ENCODE measurements around the gene LRRC47. TPM values are rescaled to one million over a fixed set of nuclear protein-coding genes. Genes with fewer than 3 reads are reported as not detected.
"Not testable (repeated sequence)": the region's sequence is repeated elsewhere in the genome, so short reads cannot be mapped to it uniquely, and the experiment has no call there.

Gene LRRC47
- total RNA-seq, 1 donor from 2014 or later: 54.5 TPM

DNA sequence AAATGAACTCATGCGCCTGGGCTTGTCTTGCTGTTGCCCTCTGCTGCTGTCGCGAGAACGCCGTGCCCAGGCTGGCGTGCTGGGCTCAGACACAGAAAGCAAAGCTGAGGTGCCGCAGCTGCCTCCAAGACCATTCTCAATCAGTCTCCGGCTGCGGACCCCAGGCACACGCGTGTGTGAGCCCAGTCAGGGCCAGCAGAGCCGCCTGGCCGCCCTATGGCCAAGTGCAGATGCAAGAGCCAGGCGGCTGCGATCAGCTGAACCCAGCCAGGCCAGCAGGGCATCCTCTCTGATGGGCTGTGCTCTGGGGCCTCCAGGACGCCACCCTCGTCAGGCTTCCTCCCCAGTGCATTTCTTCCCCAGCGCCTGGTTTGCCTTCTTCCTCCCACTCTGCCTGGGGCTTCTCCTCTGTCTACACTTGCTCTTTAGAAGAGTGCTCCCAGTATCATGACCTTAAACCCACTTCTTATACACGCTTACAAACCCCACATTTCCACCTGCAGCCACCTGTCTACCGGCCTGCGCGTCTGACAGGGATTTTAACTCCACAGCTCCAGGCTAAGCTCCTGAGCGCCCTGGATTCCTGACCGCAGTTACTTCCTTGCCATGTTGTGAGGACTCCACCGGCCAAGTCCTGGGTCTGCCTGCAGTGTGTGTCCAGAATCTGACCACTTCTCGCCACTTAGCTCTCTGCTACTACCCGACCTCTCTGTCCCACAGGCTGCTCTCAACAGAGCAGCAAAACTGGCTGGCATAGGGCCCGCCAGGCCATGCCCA, 21.7 kb upstream of the LRRC47 start:
- DNase-seq (ENCODE audit: missing footprints) (no peak), ATAC-seq (no peak)
- intact Hi-C loops (cut with DNase I): no loop called here

DNA sequence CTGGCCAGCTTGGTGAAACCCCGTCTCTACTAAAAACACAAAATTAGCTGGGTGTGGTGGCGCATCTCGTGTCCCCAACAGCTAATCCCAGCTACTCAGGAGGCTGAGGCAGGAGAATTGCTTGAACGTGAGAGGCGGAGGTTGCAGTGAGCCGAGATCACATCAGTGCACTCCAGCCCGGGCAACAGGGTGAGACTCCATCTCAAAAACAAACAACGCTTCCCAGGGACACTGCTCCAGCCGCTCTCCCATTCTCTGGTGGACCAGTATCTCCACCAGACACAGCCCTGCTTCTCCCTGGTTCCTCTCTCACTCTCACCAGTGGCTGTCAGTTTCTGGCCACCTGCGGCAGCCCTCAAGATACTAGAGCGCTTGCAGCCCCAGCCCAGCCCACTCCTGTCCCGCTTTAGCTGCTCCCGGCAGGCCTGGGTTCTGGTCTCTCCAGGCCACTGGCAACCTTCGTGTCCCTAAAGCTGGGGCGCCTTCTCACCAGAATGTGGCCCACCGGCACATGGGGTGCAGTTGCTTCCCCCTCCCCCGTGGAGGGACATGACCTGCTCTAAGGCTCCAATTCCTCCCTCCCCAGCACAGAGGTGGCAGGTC, 20.9 kb upstream of the LRRC47 start:
- no peak for DNase-seq (ENCODE audit: missing footprints)
- intact Hi-C loops (cut with DNase I): no loop called here
- no peak for ATAC-seq

DNA sequence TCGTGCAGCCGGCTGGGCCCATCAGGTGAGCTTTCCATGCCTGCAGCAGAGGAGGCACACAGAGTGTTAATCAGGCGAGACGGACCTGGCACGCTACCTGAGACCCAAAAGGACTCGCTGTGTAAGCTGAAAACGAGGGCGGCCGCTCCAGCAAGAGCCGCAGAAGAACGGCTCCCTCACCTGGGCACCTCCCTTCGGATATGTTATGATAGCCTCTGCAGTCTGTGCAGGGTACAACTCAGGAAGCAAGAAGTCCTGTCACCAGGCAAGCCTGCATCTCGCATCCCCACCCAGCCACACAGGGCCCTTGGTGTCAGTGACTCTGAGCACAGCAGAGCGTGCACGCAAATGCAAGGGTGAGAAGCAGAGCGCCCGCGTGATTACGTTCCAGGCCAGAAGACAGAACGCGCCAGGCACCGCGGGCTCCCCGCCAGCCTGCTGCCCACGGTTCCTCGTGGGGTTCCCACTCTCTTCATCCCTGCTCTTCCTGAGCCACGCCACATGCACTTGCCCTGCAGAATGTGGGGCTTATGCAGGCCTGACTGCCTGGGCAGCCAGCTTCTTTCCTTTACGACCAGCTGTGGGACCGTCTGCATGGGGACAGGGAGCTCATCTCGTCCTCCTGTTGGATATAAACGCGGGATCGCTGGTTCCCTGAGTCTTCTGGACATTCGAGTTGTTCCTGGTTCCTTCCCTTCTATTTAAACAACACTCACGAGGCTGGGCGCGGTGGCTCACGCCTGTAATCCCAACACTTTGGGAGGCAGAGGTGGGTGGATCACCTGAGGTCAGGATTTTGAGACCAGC, 20.2 kb upstream of the LRRC47 start:
- ATAC-seq: no peak
- intact Hi-C loops (cut with DNase I): no loop called here
- DNase-seq (ENCODE audit: missing footprints): no peak

DNA sequence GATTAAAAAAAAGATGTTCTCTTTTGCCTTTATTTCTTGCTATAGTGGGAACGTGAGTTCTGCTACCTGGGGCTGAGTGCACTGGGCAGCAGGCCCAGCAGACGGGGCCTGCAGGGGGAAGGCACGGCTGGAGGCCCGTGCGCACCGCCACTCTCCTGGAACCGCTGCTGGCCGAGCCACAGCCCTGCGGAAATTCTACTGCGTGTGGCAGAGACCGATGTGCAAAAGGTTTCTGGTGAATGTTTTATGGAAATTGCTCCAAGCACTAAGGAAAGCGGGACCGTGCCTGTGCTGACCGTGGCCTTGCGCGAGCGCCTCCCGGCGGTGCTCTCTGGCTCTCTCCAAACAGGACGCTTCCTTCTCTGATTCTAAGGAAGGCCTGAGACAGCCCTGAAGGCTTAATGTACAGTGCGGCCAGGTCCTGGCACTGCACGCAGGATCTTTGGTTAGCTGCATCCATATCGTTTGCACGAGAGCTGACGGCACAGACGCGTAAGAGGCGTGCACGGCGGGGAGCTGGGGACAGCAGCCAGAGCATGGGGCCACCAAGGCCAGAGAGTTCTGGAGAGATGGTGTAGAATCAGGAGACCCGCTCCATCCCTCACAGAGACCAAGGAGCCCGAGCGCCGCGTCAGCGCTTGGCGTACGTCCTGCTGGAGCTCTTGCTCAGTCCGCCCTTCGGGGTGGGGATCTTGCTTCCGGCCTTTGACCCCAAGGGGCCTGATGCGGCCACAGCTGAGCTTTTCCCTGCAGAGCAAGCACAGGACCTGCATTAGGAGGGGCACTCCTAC, 18.7 kb upstream of the LRRC47 start:
- intact Hi-C loops (cut with DNase I): no loop called here
- no peak for DNase-seq (ENCODE audit: missing footprints)

DNA sequence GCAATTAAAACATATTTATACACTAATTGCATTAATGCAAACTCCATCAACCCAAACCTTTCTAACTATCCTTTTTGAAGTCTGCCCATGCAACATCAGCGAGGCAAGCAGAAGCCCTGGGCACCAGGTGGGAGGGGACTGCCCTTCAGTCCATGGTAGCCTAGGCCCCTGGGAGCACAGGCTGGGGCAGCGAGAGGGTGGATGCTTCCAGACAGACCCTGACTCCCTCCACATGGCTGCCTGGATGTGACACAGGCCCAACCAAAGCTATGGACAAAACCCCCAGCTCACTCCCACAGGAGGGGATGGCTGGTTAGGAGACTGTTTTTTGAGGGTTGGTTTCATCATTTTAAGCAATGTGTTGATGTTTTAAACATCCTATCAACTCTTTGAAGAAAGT, 17.8 kb upstream of the LRRC47 start:
- DNase-seq (ENCODE audit: missing footprints) (no peak), ATAC-seq (no peak)
- intact Hi-C loops (cut with DNase I): no loop called here

More for the DNA sequence above, 18.7 kb upstream of the LRRC47 start:
- no peak for ATAC-seq

DNA sequence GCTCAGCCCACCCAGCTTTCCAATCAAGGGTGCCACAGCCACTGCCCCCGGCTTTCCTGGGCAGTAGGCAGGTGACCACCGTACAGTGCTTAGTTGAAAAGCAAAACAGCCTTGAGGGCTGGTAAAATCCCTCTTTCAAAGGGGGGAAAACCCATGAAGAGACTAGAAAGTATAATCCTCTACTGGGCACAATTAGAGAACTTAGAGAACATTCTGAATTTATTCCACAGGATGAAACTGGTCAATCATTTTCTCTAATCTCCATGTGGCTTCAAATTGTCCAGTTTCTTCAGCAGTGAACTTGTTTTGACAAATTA, 15.3 kb upstream of the LRRC47 start:
- ATAC-seq: no peak
- DNase-seq (ENCODE audit: missing footprints): no peak
- intact Hi-C loops (cut with DNase I): no loop called here

DNA sequence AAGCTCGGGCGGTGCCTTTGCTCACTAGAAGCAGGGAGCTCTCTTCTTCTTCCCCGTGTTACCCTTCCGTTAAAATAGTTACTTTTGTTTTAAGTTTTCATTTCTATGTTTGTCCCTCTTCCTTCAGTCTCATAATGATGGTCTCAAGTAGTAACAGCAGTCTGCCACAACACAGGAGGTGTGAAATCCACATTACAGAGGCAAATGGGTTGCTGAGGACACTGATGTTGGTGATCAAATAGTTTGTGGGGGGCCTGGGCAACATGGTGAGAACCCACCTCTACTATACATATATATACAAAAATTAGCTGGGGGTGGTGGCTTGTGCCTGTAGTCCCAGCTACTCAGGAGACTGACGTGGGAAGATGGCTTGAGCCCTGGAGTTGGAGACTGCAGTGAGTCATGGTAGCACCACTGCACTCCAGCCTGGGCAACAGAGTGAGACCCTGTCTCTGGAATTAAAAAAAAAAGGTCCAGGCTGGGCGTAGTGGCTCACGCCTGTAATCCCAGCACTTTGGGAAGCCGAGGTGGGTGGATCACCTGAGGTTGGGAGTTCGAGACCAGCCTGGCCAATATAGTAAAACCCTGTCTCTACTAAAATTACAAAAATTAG, 14.0 kb upstream of the LRRC47 start:
- intact Hi-C loops (cut with DNase I); DNase-seq (ENCODE audit: missing footprints); ATAC-seq: not testable (repeated sequence)

DNA sequence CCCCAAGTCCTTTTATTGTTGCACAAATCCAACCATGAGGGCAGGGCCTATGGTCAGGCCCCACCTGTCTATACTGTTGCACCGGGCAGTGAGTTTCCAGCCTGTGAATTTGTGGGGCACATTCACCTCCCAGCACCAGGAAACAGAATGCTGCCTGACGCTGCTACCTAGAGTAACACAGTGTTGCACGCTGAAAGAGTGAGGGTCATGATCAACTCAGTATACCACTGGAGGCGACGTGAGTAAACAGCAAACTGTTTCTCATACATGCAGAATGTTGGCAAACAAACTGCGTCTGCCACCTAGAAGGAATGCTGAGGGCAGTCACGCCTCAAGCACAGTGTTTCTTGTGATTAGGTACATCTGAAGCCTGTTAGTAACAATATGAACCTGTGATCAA, 13.4 kb upstream of the LRRC47 start:
- ATAC-seq (no peak), DNase-seq (ENCODE audit: missing footprints) (no peak)
- intact Hi-C loops (cut with DNase I): no loop called here

DNA sequence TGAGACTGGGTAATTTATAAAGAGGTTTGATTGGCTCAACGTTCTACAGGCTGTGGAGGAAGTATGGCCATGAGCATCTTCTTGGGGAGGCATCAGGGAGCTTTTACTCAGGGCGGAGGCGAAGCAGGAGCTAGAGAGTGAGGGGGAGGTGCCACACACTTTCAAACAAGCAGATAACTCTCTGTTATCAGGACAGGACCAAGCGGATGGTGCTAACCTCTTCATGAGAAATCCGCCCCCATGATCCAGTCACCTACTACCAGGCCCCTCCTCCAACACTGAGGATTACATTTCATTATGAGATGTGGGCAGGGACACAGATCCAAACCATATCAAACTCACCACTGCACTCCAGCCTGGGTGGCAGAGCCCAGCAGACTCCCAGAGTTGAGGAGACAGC, 11.5 kb upstream of the LRRC47 start:
- ATAC-seq (no peak), DNase-seq (ENCODE audit: missing footprints) (no peak)
- intact Hi-C loops (cut with DNase I): no loop called here

DNA sequence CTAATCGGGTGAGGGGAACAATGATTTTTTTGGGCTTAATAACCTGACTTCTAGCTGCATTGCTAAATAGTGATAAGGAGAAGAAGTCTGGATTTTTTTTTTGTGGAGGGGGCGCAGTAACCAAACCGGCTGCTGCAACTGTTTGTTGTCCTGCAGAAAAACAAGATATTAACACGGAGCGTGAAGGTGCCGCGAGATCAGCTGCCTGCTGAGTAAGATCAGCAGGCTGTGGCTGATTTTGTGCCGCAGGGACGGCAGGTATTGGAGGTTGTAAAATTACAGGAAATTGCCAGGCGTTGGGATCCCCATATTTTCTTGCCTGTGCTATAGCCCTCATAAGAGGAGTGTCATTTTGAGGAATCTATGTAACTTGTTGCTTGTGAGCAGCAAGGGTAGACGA, 8.7 kb upstream of the LRRC47 start:
- no peak for DNase-seq (ENCODE audit: missing footprints)
- ATAC-seq: no peak
- intact Hi-C loops (cut with DNase I): no loop called here

DNA sequence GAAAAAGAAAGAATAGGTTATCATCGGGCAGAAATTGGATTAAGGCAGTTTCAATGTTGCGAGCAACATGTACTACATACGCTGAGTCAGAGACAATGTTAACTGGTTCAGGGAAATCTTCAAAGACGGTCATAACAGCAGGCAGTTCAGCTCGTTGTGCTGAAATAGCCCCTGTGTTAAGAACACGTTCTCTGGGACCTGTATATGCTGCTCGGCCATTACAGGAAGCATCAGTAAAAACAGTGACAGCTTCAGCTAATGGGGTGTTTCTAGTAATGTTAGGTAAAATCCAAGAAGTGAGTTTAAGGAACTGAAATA, 8.3 kb upstream of the LRRC47 start:
- intact Hi-C loops (cut with DNase I); ATAC-seq; DNase-seq (ENCODE audit: missing footprints): not testable (repeated sequence)

DNA sequence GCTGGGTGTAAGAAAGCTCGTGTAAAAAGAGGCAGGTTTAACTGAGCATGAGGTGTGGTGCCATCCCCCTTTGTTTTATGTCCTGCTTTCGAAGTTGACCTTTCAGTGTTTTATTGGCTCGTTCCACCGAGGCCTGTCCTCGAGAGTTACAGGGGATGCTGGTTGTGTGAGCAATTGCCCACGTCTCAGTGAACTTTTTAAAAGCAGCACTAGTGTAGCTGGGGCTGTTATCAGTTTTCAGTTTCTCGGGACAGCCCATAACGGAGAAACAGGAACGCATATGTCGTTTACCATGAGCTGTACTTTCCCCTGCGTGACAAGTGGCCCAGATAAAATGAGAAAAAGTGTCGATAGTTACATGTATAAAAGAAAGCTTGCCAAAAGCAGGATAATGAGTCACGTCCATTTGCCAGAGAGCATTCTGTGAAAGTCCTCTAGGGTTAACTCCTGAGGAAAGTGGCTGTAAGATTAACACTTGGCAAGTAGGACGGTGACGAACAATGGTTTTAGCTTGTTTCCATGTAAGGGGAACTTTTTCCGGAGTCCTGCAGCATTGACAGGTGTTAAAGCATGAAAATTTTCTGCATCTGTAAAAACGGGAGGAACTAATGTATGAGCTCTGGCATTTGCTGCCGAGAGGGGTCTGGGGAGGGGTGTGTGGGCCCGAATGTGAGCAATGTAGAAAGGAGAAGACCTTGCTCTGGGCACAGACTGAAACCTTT, 7.8 kb upstream of the LRRC47 start:
- no peak for DNase-seq (ENCODE audit: missing footprints)
- ATAC-seq: no peak
- intact Hi-C loops (cut with DNase I): no loop called here

DNA sequence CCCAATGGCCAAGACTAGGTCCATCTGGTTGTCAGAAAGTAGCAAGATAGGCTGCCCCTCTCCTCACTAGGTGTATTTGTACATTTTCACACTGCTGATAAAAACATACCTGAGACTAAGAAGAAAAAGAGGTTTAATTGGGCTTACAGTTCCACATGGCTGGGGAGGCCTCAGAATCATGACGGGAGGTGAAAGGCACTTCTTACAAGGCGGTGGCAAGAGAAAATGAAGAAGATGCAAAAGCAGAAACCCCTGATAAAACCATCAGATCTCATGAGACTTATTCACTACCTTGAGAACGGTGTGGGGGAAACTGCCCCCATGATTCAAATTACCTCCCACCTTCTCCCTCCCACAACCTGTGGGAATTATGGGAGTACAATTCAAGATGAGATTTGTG, 4.5 kb upstream of the LRRC47 start:
- ATAC-seq; intact Hi-C loops (cut with DNase I): not testable (repeated sequence)

DNA sequence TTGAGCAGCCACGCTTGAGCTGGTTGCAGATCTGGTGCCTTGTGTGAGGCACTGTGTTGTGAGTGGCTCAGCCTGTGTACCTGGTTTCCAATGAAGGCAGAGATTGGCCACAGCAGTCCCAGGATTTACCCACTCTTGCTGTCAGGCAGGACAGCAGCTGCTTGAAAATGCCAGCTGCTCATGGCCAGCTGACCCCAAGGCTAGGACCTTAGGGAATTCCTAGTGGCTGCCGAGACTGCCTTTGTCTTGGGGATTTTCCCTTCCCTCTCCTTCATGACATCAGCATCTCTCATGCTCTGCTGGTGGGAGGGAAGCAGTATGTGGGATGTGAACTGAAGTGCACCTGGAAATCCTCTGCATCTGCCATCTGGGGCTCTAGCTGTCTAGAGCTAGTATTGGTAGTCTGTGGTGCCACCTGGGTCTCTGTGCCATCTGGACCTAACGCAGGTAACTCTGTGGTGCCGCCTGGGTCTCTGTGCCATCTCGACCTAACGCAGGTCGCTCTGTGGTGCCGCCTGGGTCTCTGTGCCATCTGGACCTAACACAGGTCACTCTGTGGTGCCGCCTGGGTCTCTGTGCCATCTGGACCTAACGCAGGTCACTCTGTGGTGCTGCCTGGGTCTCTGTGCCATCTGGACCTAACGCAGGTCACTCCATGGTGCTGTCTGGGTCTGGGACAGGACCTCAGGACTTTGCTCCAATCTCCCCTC, 3.8 kb upstream of the LRRC47 start:
- no peak for DNase-seq (ENCODE audit: missing footprints)
- intact Hi-C loops (cut with DNase I): loop anchor here (5.0 to 10.0 kb wide), 2 partner anchors 53 to 175 kb away; partner anchors contain the start of gene TPRG1L
- ATAC-seq: no peak

More for the DNA sequence above, 4.5 kb upstream of the LRRC47 start:
- DNase-seq (ENCODE audit: missing footprints): not testable (repeated sequence)

DNA sequence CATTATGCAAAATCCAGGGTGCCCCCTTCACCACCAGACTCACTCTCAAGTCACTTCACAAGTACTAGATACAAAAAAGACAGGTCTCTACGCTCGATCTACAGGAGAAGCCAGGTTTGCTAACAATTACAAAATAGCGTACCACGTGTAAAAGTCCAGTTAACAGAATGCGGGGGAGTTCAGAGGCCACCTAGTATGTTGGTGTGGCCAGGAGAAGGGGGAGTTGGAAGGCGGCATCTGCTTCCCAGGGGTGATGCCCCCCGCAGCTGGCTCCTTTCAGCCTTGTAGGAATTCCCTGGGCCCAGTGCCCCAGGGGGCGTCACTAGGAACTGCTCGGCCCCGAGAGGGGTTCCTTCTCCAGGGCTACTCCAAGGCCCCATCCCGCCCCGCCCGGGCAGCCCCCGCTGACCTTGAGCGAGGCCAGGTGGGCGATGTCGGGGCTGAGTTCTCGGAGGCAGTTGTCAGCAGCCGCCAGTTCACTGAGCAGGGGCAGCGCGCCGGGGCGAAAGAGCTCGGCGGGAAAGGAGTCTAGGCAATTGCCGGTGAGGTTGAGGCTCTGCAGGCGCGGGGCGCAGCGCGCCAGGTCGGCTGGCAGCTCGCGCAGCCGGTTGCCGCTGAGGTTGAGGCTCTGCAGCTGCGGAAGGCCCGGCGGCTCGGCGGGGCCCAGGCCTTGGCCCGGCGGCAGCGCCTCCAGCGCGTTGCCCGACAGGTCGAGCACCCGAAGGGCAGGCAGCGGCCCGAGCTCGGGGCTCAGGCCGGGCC, 664 bp downstream of the LRRC47 start:
- DNase-seq (ENCODE audit: missing footprints) (peak; percentile 66), ATAC-seq (no peak)
- intact Hi-C loops (cut with DNase I): loop anchor here (2.0 to 10.0 kb wide), 3 partner anchors 48 to 171 kb away; partner anchors contain the start of genes C1orf174 and TPRG1L

DNA sequence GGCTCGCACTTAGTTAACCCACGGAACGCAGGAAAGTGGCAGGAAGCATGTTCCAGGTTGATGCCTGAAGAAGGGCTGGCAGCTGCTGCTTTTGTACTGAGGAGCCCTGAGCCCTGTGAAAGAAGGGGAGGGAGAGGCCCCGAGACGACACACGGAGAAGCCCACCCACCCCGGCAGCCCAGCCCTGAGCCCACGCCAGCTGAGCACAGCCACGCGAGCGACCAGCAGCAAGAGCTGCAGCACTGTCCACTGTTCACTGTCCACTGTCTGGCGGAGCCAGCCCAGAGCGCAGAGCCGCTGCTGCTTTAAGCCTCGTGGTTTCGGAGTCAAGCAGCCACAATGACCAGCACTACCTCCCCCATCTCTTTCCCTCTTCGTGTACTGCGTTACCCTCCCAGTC, 5.3 kb downstream of the LRRC47 start:
- DNase-seq (ENCODE audit: missing footprints): peak; percentile 35
- no peak for ATAC-seq
- intact Hi-C loops (cut with DNase I): loop anchor here (10.0 kb wide), 1 partner anchor 166 kb away; the partner anchor contains the start of gene TPRG1L

DNA sequence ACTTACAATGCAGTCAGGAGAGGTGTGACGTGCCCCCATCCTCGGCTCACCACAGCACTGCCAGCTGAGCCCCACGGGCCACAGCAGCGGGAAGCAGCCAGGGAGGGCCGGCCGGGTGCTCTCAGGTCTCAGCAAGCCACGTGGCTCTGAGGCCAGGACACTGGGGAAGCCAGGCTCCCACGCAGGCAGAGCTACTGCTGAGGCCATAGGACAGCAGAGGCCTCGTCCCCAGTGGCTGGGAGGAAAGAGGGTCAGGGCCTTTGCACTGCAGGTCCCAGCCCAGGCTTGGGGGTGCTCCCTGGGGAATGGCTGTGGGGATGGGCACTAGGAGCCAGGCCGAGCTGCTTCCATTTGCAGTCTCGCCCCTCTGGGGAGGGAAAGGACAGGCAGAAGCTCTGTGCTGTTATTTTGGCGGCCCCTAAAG, 5.8 kb downstream of the LRRC47 start:
- intact Hi-C loops (cut with DNase I): loop anchor here (10.0 kb wide), 1 partner anchor 166 kb away; the partner anchor contains the start of gene TPRG1L
- DNase-seq (ENCODE audit: missing footprints) (peak; percentile 35), ATAC-seq (peak; percentile 33)

All from Right ventricle myocardium inferior (tissue), 1 donor.